GM18526 (cell line): ENCODE data around the gene SNED1.

ENCODE experiments used
- POLR2A ChIP-seq: IDR thresholded peaks from 3 replicates; pipeline ENCODE4 v1.6.1; 2011; ENCODE audit not compliant: insufficient read length; ENCODE audit errors: extremely low read depth

Gene SNED1

GRCh38 chr2:240965905-240966456 is 32.4 kb upstream of the SNED1 start:
- no peak for TF ChIP-seq POLR2A

DNA sequence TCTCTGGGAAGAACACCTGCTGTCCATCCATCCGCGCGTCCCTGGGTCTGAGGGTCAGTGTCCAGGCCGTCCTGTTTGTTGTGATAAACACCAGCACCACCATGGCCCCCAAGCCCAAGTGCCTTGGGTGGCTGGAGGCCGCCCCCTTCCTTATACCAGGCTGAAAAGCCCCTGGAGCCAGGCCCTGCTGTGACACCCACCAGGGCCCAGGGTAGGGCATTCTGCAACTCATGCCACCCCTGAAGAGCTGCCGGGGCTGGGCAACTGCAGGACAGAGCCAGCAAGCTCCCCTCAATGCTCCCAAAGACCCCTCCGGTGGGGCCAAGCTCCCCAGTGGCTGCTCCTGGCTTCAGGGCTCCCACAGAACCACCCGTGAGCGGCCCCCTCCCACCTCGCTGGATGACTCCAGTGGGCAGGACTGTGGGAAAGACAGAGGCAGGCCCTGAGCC is 31.9 kb upstream of the SNED1 start:
- TF ChIP-seq POLR2A: no peak

- TF ChIP-seq POLR2A: no peak
Measured at GRCh38 chr2:240966906-240967680, 31.3 kb upstream of the SNED1 start.

- TF ChIP-seq POLR2A: no peak
Measured at GRCh38 chr2:240967681-240968621, 30.5 kb upstream of the SNED1 start.

DNA sequence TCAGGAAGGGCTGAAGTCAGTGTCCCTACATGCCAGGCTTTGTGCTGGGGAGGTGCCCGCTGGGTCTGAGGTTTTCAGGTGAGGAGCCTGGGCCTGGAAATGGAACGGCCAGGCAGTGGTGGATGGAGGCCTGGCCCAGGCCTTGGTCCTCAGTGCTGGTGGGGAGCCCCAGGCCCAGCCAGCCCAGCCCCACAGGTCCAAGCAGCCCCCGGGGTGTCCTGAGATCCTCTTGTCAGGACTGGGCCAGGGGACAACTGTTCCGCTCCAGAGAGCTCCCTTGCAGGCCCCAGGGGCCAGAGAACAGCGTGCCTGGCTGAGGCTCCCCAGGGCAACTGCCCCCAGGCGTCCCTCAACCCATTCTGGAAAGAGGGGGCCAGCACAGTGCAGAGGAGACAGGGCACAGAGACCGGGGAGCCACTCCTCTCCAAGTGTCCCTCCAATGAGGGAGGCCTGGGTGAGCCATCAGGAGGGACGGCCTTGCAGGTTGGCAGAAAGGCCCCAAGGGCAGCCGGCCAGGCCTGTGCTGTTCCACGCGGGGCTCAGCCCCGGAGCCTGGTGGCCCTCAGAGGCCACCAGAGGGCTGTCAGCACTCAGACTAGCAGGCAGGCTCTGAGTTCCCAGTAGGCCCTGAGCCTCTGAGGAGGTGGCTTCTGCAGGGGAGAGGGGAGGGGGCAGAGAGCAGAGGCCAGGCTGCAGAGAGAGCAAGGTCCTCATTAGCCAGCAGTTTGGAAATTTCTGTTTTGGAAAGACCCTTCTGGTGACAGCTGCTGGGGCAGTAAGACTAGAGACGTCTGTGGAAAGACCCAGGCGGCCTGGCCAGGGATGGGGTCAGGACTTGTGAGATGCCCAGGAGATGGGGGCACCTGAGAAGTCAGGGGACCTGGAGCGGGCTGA is 29.4 kb upstream of the SNED1 start:
- no peak for TF ChIP-seq POLR2A

DNA sequence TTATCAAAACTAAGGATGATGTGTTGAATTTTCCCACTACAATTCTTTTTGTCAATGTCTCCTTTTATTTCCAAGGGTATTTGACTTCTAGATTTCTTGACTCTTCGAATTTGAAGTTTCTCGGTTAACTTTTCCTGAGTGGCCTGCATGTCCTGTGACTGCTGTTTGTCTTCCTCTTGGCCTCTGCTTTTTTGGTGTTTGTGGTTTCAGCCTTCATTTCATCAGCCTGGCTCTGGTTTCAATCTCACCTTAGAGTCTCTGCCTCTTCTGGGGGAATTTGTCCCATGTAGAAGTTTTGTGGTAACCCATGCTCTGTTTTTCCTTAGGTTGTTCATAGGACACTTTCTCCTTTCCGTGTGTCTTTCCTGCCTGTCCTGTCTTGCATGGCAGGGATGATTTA is 28.3 kb upstream of the SNED1 start:
- TF ChIP-seq POLR2A: no peak

GRCh38 chr2:240970816-240971215 is 27.6 kb upstream of the SNED1 start:
- TF ChIP-seq POLR2A: no peak

GRCh38 chr2:240972201-240972600 is 26.2 kb upstream of the SNED1 start:
- no peak for TF ChIP-seq POLR2A

DNA sequence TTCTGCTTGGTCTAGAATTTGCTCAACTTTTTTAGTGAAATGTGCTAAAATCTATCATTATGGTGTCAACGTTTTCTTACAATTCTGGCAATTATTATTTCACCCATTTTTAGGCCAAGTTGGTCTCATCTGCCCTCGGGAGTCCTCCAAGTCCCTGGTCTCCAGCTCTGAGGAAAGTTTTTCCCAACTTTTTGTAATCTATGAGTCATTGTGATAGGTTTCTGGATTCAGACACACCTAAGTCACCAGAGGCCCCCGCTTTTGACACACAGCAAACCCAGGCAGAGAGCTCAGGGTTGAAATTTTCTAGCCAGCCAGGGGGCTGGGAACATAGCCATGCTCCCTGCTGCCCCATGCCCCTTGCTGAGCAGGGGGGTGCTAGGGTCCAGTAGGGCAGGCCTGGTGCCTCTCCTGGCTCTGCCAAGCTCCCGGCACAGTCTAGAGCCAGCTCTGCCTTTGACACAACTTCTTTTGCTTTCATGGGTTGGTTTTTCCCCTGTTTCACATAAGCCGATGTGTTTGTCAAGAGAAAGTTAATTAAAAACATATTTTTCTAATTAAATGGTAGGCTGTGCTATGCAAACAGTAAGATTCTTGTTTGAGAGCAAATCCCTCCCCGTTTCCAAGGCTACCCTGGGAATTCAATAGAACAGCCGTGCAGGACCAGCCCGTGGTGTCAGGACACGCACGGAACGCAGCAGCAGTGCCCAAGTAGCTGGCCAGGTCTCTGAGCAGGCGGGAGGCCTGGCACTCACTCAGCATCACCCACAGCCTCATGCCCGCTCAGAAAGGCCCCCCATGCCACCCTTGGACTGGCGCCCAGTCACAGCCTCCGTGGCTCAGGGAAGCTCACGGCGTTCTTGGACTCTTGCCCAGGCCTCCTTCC is 25.5 kb upstream of the SNED1 start:
- TF ChIP-seq POLR2A: no peak

DNA sequence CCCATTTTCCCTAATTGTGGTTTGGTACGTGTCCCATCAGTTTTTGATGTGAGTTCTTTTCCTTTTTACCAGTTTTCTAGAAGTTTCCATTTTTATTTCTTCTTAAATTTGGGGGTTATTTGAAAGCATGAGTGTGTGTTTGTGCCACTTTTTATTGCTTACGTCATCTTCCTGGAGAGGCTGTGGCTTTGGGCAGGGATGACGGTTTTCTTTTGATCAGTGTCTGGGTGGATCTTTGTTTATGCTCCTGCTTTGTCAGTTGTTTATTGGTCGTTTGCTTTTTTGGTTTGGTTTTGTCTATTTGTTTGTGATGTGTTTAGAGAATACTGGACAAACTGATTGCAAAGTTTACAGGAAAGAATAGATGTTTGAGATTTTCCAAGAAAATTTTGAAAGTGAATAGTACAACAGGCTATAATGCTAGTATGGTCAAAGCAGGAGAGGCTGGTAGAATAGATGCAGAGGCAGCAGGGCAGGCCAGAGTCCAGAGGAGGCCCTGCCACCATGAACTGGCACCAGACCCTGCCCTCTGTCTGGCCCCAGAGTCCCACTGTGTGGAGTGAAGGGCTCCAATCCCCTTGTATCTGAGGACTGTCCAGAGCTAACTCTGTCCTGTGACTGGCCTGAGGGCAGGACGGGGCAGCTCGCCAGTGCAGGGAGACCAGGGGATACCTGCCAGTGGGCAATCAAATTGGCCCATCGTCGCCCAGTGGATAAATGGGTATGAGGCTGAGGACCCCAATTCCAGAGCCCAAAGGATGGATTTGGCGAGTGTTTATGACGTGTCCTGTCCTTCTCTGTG is 23.4 kb upstream of the SNED1 start:
- no peak for TF ChIP-seq POLR2A

DNA sequence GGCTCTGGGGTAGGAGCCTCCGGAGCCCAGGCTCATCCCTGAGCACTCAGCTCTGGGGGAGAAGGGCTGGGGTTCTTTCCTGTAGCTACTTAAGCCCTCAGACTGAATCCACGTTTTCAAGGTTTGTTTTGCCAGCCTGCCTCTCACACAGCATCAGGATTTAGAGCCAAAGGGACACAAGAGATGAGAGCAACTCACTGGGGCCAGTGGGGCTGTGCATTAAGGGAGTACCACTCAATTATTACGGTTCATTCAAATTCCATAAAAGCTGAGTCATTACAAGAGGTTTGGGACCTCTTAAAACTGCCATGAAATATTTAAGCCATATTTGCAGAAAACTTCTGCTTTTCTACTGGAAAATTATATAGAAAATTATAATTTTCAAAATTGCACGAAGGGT is 17.1 kb upstream of the SNED1 start:
- no peak for TF ChIP-seq POLR2A

DNA sequence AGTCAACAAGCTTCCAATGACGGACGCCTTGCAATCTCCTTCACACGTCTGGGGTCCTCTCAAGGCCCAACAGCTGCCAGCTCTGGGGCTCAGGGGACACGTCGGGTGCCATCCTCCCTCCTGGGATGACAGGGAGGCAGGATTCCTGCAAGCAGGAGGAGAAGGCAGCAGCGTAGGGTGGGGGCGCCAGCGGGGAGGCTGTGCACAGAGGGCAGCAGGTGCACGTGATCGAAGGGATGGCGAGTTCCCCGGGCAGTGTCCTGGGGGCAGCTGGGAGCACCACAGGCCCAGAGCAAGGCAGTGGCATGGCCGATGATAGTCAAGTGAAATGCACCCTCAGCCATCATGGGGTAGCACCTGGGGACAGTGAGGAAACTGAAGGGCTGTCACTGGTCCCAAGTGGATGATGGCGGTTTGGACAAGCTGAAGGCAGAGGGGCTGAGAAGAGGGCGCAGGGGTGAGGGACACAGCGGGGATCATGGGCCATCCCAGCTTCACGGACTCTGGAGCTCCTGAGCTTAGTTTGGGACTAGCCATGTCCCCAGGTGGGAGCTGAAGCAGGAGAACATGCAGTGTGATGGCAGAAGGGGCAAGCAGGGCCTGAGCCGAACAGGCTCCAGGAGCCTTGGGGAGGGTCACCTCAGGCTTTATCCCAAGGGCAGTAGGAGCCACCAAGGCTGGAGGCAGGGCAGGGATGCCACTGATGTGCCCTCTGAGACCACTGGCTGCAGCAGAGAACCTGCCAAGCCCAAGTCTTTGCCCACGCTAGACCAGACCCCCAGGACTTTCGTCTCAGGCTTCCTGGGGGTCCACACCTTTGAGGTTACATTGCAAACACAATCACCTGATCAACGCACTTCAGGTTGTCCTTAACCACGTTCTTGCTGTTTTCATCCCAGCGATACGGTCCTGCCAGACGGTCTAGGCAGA is 16.3 kb upstream of the SNED1 start:
- TF ChIP-seq POLR2A: no peak
